Neural crest cell (in vitro differentiated cells): Measurements from ENCODE around the gene TMUB1. TPM values are rescaled to one million over a fixed set of nuclear protein-coding genes. Genes with fewer than 3 reads are reported as not detected.
A peak's percentile ranks its signal among the peaks of the same experiment; 100 is the strongest.

Experiments
- DNase-seq: peaks from one replicate; pipeline ENCODE4 v3.0.0; 2021; ENCODE audit warnings: low read depth, mixed read lengths, low spot score
- H3K27ac Mint-ChIP-seq: one replicate; pipeline ENCODE4 v1.8.0; 2021; ENCODE audit warnings: mild to moderate bottlenecking, mixed read lengths; ENCODE audit not compliant: unreplicated experiment
- H3K27me3 Mint-ChIP-seq: 2 replicates; pipeline ENCODE4 v1.8.0; 2021; ENCODE audit warnings: low read depth, mild to moderate bottlenecking, mixed read lengths
- H3K36me3 Mint-ChIP-seq: 2 replicates; pipeline ENCODE4 v1.8.0; 2021; ENCODE audit warnings: low read depth, mild to moderate bottlenecking, mixed read lengths
- H3K4me1 Mint-ChIP-seq: 2 replicates; pipeline ENCODE4 v1.8.0; 2021; ENCODE audit warnings: mixed read lengths
- H3K4me3 Mint-ChIP-seq: one replicate; pipeline ENCODE4 v1.8.0; 2021; ENCODE audit warnings: mild to moderate bottlenecking, mixed read lengths
- H3K9me3 Mint-ChIP-seq: 2 replicates; pipeline ENCODE4 v1.8.0; 2021; ENCODE audit warnings: mixed read lengths
- total RNA-seq: library from RNA; stranded (reverse); gene quantifications from 2 replicates; pipeline ENCODE4 v1.2.1, GENCODE V29; 2021
- TF ChIP-seq, protein P1 (sequence below): fragments of 200-600 bp; sonication (generic); conservative IDR thresholded peaks from 2 replicates; pipeline ENCODE4 v1.5.0; 2021; ENCODE audit warnings: antibody characterized with exemption, mild to moderate bottlenecking

The TMUB1 gene
- total RNA-seq, 1 donor from 2014 or later: 44.9 TPM

DNA sequence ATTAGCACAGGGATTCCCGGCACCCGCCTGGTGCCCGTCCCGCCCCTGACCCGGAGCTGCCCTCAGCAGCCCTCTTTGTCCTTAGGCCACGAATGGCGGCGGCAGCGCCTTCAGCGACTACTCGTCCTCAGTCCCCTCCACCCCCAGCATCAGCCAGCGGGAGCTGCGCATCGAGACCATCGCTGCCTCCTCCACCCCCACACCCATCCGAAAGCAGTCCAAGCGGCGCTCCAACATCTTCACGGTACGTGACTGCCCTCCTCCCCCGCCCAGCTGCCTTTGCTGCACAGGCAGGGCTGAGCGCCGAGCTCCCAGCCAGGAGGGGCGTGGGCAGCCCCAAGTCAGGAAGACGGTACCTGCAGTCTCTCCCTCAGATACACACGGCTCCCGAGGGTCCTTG, 36.6 kb upstream of the TMUB1 start:
- peaks cover 14% of the 10 kb centered on the region for H3K4me1 Mint-ChIP-seq
- no peaks in the 10 kb centered on the region for H3K9me3 Mint-ChIP-seq
- no peak overlapping the region for H3K27ac Mint-ChIP-seq
- H3K4me3 Mint-ChIP-seq: no peak overlapping the region
- H3K27me3 Mint-ChIP-seq: peaks cover 4% of the 10 kb centered on the region
- peaks cover 4% of the 10 kb centered on the region for H3K36me3 Mint-ChIP-seq
- TF ChIP-seq, protein P1, sequence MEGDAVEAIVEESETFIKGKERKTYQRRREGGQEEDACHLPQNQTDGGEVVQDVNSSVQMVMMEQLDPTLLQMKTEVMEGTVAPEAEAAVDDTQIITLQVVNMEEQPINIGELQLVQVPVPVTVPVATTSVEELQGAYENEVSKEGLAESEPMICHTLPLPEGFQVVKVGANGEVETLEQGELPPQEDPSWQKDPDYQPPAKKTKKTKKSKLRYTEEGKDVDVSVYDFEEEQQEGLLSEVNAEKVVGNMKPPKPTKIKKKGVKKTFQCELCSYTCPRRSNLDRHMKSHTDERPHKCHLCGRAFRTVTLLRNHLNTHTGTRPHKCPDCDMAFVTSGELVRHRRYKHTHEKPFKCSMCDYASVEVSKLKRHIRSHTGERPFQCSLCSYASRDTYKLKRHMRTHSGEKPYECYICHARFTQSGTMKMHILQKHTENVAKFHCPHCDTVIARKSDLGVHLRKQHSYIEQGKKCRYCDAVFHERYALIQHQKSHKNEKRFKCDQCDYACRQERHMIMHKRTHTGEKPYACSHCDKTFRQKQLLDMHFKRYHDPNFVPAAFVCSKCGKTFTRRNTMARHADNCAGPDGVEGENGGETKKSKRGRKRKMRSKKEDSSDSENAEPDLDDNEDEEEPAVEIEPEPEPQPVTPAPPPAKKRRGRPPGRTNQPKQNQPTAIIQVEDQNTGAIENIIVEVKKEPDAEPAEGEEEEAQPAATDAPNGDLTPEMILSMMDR: no peak
- DNase-seq: no peak

DNA sequence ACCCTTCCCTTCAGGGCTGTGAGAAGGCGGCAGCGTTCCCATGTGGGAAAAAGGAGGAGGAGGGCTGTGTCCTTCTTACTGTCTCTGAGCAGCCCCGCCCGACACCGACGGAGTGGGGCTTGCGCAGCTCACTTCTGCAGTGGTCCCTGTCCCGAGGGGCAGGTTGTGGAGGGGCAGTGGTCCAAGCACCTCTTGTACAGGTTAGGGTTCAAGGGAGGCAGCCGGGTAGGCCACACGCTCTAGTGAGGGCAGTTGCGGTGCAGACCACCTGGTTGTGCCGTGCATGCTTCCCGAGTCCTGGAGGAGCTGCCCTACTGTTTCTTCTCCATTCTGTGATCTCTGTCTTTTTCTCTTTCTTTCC, 35.7 kb upstream of the TMUB1 start:
- Mint-ChIP-seq H3K4me3 (peak overlapping the region; percentile 31), H3K27ac (no peak overlapping the region), H3K9me3 (no peaks in the 10 kb centered on the region), H3K4me1 (peaks cover 9% of the 10 kb centered on the region), H3K27me3 (peaks cover 6% of the 10 kb centered on the region), H3K36me3 (peaks cover 2% of the 10 kb centered on the region)
- TF ChIP-seq, protein P1: no peak
- no peak for DNase-seq

GRCh38 chr7:151118108-151119054, 35.1 kb upstream of the TMUB1 start:
- H3K4me3 Mint-ChIP-seq: no peak overlapping the region
- peaks cover 12% of the 10 kb centered on the region for H3K4me1 Mint-ChIP-seq
- TF ChIP-seq, protein P1: no peak

DNA sequence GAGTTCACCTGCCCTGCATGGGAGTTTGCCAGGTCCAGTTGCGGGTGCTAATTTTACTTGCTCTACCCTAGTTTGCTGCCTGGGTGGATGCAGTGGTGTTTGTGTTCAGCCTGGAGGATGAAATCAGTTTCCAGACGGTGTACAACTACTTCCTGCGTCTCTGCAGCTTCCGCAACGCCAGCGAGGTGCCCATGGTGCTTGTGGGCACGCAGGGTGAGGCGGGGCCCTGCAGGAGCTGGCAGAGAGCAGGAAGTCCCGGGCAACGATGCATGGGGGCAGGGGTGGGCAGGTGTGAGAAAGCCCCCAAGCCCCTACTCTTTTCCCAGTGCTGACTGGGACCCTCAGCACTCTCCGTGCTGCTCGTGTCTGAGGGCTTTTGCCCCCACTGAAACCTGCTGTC, 34.3 kb upstream of the TMUB1 start:
- DNase-seq: no peak
- Mint-ChIP-seq H3K9me3 (no peaks in the 10 kb centered on the region), H3K27me3 (peaks cover 19% of the 10 kb centered on the region), H3K36me3 (no peaks in the 10 kb centered on the region), H3K4me3 (no peak overlapping the region), H3K4me1 (peaks cover 18% of the 10 kb centered on the region), H3K27ac (no peak overlapping the region)
- TF ChIP-seq, protein P1: no peak

More at GRCh38 chr7:151118108-151119054, 35.1 kb upstream of the TMUB1 start:
- Mint-ChIP-seq H3K9me3 (no peaks in the 10 kb centered on the region), H3K27me3 (peaks cover 13% of the 10 kb centered on the region), H3K36me3 (no peaks in the 10 kb centered on the region), H3K27ac (no peak overlapping the region)
- no peak for DNase-seq

- no peak for DNase-seq
- peaks cover 19% of the 10 kb centered on the region for H3K27me3 Mint-ChIP-seq
- H3K36me3 Mint-ChIP-seq: no peaks in the 10 kb centered on the region
- TF ChIP-seq, protein P1: no peak
- peaks cover 18% of the 10 kb centered on the region for H3K4me1 Mint-ChIP-seq
- H3K9me3 Mint-ChIP-seq: no peaks in the 10 kb centered on the region
- no peak overlapping the region for H3K27ac Mint-ChIP-seq
- no peak overlapping the region for H3K4me3 Mint-ChIP-seq
Observed at GRCh38 chr7:151116603-151117440, 33.5 kb upstream of the TMUB1 start.
